Activated CD4-positive, CD25-positive, alpha-beta regulatory T cell treated with anti-CD3 and anti-CD28 coated beads, Interleukin-2, amount 50 U/mL, for 72 hours (primary cell): Measurements from ENCODE around the gene PAF1.
"Not testable (repeated sequence)": the region's sequence is repeated elsewhere in the genome, so short reads cannot be mapped to it uniquely, and the experiment has no call there.

Experiments used
- DNase-seq: peaks from one replicate; pipeline ENCODE4 v3.0.0; 2021

The PAF1 gene

GRCh38 chr19:39381910-39382611 lies 8.8 kb downstream of the PAF1 start:
- no peak for DNase-seq

GRCh38 chr19:39380521-39381502 lies 10.1 kb downstream of the PAF1 start:
- DNase-seq, result no peak

GRCh38 chr19:39379865-39380396 lies 11.0 kb downstream of the PAF1 start:
- no peak for DNase-seq

- DNase-seq, result not testable (repeated sequence)
Observed at GRCh38 chr19:39379366-39379765, 11.5 kb downstream of the PAF1 start.

GRCh38 chr19:39377373-39378362 lies 13.2 kb downstream of the PAF1 start:
- DNase-seq, result no peak

GRCh38 chr19:39375929-39376328 lies 15.0 kb downstream of the PAF1 start:
- no peak for DNase-seq

- DNase-seq, result no peak
Observed at GRCh38 chr19:39372941-39373340, 18.0 kb downstream of the PAF1 start.

- no peak for DNase-seq
Observed at GRCh38 chr19:39372047-39372802, 18.7 kb downstream of the PAF1 start.

GRCh38 chr19:39370735-39371134 lies 20.2 kb downstream of the PAF1 start:
- no peak for DNase-seq

GRCh38 chr19:39369200-39369599 lies 21.7 kb downstream of the PAF1 start:
- DNase-seq, result no peak

- DNase-seq, result no peak
Observed at GRCh38 chr19:39365531-39365930, 25.4 kb downstream of the PAF1 start.

GRCh38 chr19:39363901-39364457 lies 26.9 kb downstream of the PAF1 start:
- no peak for DNase-seq

- no peak for DNase-seq
Observed at GRCh38 chr19:39362682-39363657, 27.9 kb downstream of the PAF1 start.

- no peak for DNase-seq
Observed at GRCh38 chr19:39360599-39360998, 30.3 kb downstream of the PAF1 start.

GRCh38 chr19:39359026-39359425 lies 31.9 kb downstream of the PAF1 start:
- DNase-seq, result no peak

- no peak for DNase-seq
Observed at GRCh38 chr19:39356647-39357046, 34.3 kb downstream of the PAF1 start.

GRCh38 chr19:39356073-39356472 lies 34.8 kb downstream of the PAF1 start:
- DNase-seq, result no peak

- no peak for DNase-seq
Observed at GRCh38 chr19:39355253-39355652, 35.7 kb downstream of the PAF1 start.

- DNase-seq, result no peak
Observed at GRCh38 chr19:39352381-39353255, 38.3 kb downstream of the PAF1 start.
